BE2C (cell line): ENCODE results near the gene COL19A1.

ENCODE experiments used
- DNase-seq: peaks from one replicate; pipeline ENCODE4 v3.0.0-alpha.2; 2020
- H3K27me3 ChIP-seq: fragments of 250-450 bp; sonication (Bioruptor Pico); 2 replicates; pipeline ENCODE4 v1.5.1; 2020; ENCODE audit warnings: mild to moderate bottlenecking
- H3K36me3 ChIP-seq: fragments of 250-450 bp; sonication (Bioruptor Pico); 2 replicates; pipeline ENCODE4 v1.5.1; 2020; ENCODE audit warnings: mild to moderate bottlenecking
- H3K4me1 ChIP-seq: fragments of 250-450 bp; sonication (Bioruptor Pico); 2 replicates; pipeline ENCODE4 v1.5.1; 2020
- H3K4me3 ChIP-seq: 2 replicates; pipeline ENCODE4 v1.5.1; 2011; ENCODE audit warnings: low read depth, low read length
- H3K9me3 ChIP-seq: fragments of 250-450 bp; sonication (Bioruptor Pico); 2 replicates; pipeline ENCODE4 v1.5.1; 2020
- CTCF ChIP-seq: IDR thresholded peaks from 2 replicates; pipeline ENCODE4 v1.5.1; 2012; ENCODE audit warnings: mild to moderate bottlenecking, low read depth, low read length

The COL19A1 gene

GRCh38 chr6:69852706-69853105 lies 13.7 kb upstream of the COL19A1 start:
- no peaks in the 10 kb centered on the region for H3K4me1 ChIP-seq
- no peaks in the 10 kb centered on the region for H3K36me3 ChIP-seq
- no peaks in the 10 kb centered on the region for H3K9me3 ChIP-seq
- no peaks in the 10 kb centered on the region for H3K27me3 ChIP-seq
- no peak for TF ChIP-seq CTCF
- no peak for DNase-seq
- H3K4me3 ChIP-seq, result no peak overlapping the region

- Histone ChIP-seq H3K4me3 (no peak overlapping the region), H3K9me3 (no peaks in the 10 kb centered on the region), H3K36me3 (no peaks in the 10 kb centered on the region), H3K4me1 (peaks cover 3% of the 10 kb centered on the region; the same call in 1 of the 2 replicates), H3K27me3 (no peaks in the 10 kb centered on the region)
- no peak for DNase-seq
- no peak for TF ChIP-seq CTCF
These were observed 4.4 kb upstream of the COL19A1 start for GRCh38 chr6:69861986-69862385.

DNA sequence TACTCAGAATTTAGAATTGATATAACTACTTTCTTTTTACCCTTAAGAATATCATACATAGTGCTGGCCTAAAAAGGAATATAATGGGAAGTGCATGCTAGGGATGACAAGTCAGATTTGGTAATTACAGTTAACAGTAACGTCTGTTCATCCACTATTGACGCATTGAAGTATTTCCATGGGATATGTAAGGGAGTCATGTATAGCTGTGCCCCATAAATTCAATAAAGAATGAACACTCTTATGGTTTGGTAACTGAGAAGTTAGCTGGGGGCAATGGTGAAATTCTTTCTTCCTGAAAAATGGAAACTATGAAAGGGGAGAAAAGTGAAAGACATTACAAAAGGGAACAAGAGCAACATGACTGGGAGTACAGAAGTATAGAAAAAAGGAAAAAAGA lies 2.6 kb upstream of the COL19A1 start:
- no peak for DNase-seq

GRCh38 chr6:69865126-69865525 lies 1.2 kb upstream of the COL19A1 start:
- Histone ChIP-seq H3K9me3 (no peaks in the 10 kb centered on the region), H3K4me3 (no peak overlapping the region), H3K27me3 (no peaks in the 10 kb centered on the region), H3K36me3 (no peaks in the 10 kb centered on the region), H3K4me1 (peaks cover 3% of the 10 kb centered on the region; the same call in 1 of the 2 replicates)
- DNase-seq, result no peak
- no peak for TF ChIP-seq CTCF

More for the DNA sequence above, 2.6 kb upstream of the COL19A1 start:
- Histone ChIP-seq H3K27me3 (no peaks in the 10 kb centered on the region), H3K4me3 (no peak overlapping the region), H3K9me3 (no peaks in the 10 kb centered on the region), H3K4me1 (peaks cover 3% of the 10 kb centered on the region; the same call in 1 of the 2 replicates), H3K36me3 (no peaks in the 10 kb centered on the region)
- TF ChIP-seq CTCF, result no peak

DNA sequence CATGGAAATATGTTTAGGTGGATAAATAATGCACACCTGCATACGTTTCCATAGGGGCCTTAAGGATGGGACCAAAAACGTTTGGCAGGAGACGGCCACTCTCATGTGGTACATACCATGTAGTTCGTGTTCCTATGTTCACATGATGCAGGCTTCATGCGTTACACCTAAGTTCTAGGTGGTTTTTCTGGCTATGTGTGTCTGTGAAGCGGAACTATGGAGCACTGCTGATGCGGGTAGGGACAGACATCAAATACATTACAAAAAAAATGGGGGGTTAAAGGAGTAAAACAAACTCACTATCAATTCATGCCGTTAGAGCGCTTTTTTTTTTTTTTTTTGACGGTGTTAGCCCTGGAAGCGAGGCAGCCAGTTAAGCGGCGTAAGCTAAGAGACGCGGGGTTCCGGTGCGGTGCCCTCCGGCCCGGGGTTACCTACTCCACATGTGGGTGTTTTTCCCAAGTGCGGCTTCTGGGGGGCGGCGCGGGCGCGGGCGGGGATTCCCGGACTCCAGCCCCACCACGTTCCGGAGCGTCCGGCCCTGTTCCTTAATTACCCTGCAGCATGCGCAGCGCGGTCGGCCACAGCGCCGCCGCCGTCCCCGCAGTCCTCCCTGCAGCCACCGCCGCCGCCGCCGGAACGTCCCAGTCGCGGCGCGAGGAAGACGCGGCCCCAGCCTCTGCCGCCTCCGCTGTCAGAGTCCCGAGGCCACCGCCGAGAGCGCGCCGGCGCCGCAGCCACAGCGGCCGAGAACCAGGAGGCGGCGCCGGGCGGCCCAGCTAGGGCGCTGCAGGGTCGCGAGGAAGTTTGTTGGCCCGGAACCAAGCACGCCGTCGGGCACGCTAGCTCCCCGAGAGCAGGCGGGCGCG lies 648 bp downstream of the COL19A1 start:
- peak; percentile 27; the same call in 1 of the 2 replicates for TF ChIP-seq CTCF
- Histone ChIP-seq H3K4me1 (peaks cover 3% of the 10 kb centered on the region; the same call in 1 of the 2 replicates), H3K27me3 (no peaks in the 10 kb centered on the region), H3K9me3 (no peaks in the 10 kb centered on the region), H3K4me3 (peak overlapping the region; percentile 89), H3K36me3 (no peaks in the 10 kb centered on the region)
- DNase-seq, result peak; percentile 86

DNA sequence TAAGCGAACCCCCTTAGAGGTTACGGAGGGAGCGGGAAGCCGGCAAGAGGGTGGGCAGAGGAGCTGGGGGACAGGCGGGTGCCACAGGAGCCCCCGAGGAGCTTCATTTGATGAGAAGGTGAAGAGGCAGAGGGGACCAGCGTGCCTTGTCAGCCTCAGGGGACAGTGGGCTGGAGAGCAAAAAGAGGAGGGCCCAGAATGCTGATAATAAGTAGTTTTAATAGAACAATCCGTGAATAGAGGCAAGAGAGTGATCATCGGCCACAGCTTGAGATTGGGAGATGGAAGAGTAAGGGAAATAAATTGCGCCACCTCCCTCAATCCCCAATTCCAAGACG lies 1.3 kb downstream of the COL19A1 start:
- DNase-seq, result no peak
- Histone ChIP-seq H3K27me3 (no peaks in the 10 kb centered on the region), H3K9me3 (no peaks in the 10 kb centered on the region), H3K4me3 (peak overlapping the region; percentile 89), H3K4me1 (peaks cover 3% of the 10 kb centered on the region; the same call in 1 of the 2 replicates), H3K36me3 (no peaks in the 10 kb centered on the region)
- TF ChIP-seq CTCF, result no peak
